Muscle layer of duodenum (tissue), 2 donors: ENCODE measurements around the gene TNFSF11.

Experiments used
- H3K27ac ChIP-seq: one replicate; pipeline ENCODE4 v1.7.0; 2013; ENCODE audit warnings: mild to moderate bottlenecking, low read length
- H3K27me3 ChIP-seq: one replicate; pipeline ENCODE4 v1.7.0; 2013; ENCODE audit warnings: low read depth, mild to moderate bottlenecking, control low read depth, low read length
- H3K36me3 ChIP-seq, 2 donors: one replicate each; pipeline ENCODE4 v1.7.0; 2013; ENCODE audit warnings: low read length in 2 of 2, control low read depth in 1 of 2, mild to moderate bottlenecking in 1 of 2; ENCODE audit not compliant: insufficient read depth in 2 of 2, control insufficient read depth in 1 of 2
- H3K4me1 ChIP-seq, 2 donors: one replicate each; pipeline ENCODE4 v1.7.0; 2013; ENCODE audit warnings: low read length in 2 of 2, mild to moderate bottlenecking in 2 of 2, control low read depth in 1 of 2, moderate library complexity in 1 of 2; ENCODE audit not compliant: insufficient read depth in 2 of 2, control insufficient read depth in 1 of 2
- H3K4me3 ChIP-seq, 2 donors: one replicate each; pipeline ENCODE4 v1.7.0; 2013; ENCODE audit warnings: low read length in 2 of 2, low read depth in 1 of 2, mild to moderate bottlenecking in 1 of 2
- H3K9me3 ChIP-seq, 2 donors: one replicate each; pipeline ENCODE4 v1.7.0; 2013; ENCODE audit warnings: low read length in 2 of 2, control low read depth in 1 of 2, mild to moderate bottlenecking in 1 of 2; ENCODE audit not compliant: control insufficient read depth in 1 of 2
- donor health status: healthy.

Gene TNFSF11

DNA sequence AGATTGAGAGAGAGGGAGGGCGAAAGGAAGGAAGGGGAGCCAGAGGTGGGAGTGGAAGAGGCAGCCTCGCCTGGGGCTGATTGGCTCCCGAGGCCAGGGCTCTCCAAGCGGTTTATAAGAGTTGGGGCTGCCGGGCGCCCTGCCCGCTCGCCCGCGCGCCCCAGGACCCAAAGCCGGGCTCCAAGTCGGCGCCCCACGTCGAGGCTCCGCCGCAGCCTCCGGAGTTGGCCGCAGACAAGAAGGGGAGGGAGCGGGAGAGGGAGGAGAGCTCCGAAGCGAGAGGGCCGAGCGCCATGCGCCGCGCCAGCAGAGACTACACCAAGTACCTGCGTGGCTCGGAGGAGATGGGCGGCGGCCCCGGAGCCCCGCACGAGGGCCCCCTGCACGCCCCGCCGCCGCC, at the start of gene TNFSF11:
TSS of gene TNFSF11 (plus strand) at position 142 of the 400 bp plus-strand sequence. CDS start at position 294, 152 bp downstream.
- H3K9me3 ChIP-seq = no peaks in the 10 kb centered on the region
- H3K4me1 ChIP-seq = peaks cover 0 to 14% of the 10 kb centered on the region in 2 donors
- no peak within 1 kb of the TSS for H3K27ac ChIP-seq
- peaks cover 16% of the 10 kb centered on the region for H3K27me3 ChIP-seq
- no peaks in the 10 kb centered on the region for H3K36me3 ChIP-seq
- peak within 1 kb of the TSS; percentile 45 to 64 for H3K4me3 ChIP-seq

GRCh38 chr13:42524487-42525034, 49.4 kb upstream of the TNFSF11 start:
- H3K9me3 ChIP-seq = no peaks in the 10 kb centered on the region
- H3K4me1 ChIP-seq = no peaks in the 10 kb centered on the region
- no peak overlapping the region for H3K27ac ChIP-seq
- no peak overlapping the region for H3K4me3 ChIP-seq
- no peaks in the 10 kb centered on the region for H3K27me3 ChIP-seq
- H3K36me3 ChIP-seq = no peaks in the 10 kb centered on the region

GRCh38 chr13:42525035-42525504, 48.9 kb upstream of the TNFSF11 start:
- Histone ChIP-seq H3K27me3 (no peaks in the 10 kb centered on the region), H3K4me3 (no peak overlapping the region), H3K27ac (no peak overlapping the region), H3K36me3 (no peaks in the 10 kb centered on the region), H3K4me1 (no peaks in the 10 kb centered on the region), H3K9me3 (no peaks in the 10 kb centered on the region)

DNA sequence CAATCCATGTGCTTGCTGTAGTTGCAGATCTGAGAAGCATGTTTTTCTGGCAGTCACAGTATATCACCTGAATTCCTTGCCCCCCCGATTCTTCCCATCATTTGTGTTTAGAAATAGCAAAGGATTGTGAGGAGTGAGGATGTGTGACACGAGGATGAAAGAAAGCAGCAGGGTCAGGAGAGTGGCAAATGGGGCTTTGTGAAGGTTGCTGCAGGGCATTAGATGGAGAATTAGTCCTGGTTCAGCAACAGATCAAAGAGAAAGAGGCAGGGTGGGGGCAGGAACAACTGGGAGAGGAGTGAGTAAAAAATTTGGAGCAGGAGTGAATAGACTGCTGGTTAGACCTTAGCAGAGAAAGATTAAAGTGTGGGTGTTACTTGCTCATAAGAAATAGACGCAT, 47.7 kb upstream of the TNFSF11 start:
- no peaks in the 10 kb centered on the region for H3K27me3 ChIP-seq
- no peaks in the 10 kb centered on the region for H3K4me1 ChIP-seq
- no peaks in the 10 kb centered on the region for H3K36me3 ChIP-seq
- H3K4me3 ChIP-seq = no peak overlapping the region
- no peak overlapping the region for H3K27ac ChIP-seq
- H3K9me3 ChIP-seq = no peaks in the 10 kb centered on the region

- Histone ChIP-seq H3K4me1 (no peaks in the 10 kb centered on the region), H3K9me3 (no peaks in the 10 kb centered on the region), H3K4me3 (no peak overlapping the region), H3K36me3 (no peaks in the 10 kb centered on the region), H3K27me3 (no peaks in the 10 kb centered on the region), H3K27ac (no peak overlapping the region)
Observed at GRCh38 chr13:42526804-42527203, 47.1 kb upstream of the TNFSF11 start.

- H3K27ac ChIP-seq = no peak overlapping the region
- no peaks in the 10 kb centered on the region for H3K4me1 ChIP-seq
- H3K9me3 ChIP-seq = no peaks in the 10 kb centered on the region
- no peaks in the 10 kb centered on the region for H3K36me3 ChIP-seq
- no peaks in the 10 kb centered on the region for H3K27me3 ChIP-seq
- H3K4me3 ChIP-seq = no peak overlapping the region
Observed at GRCh38 chr13:42532561-42533335, 41.2 kb upstream of the TNFSF11 start.

GRCh38 chr13:42533336-42533591, 40.7 kb upstream of the TNFSF11 start:
- Histone ChIP-seq H3K27ac (no peak overlapping the region), H3K27me3 (no peaks in the 10 kb centered on the region), H3K4me1 (no peaks in the 10 kb centered on the region), H3K4me3 (no peak overlapping the region), H3K9me3 (no peaks in the 10 kb centered on the region), H3K36me3 (no peaks in the 10 kb centered on the region)

DNA sequence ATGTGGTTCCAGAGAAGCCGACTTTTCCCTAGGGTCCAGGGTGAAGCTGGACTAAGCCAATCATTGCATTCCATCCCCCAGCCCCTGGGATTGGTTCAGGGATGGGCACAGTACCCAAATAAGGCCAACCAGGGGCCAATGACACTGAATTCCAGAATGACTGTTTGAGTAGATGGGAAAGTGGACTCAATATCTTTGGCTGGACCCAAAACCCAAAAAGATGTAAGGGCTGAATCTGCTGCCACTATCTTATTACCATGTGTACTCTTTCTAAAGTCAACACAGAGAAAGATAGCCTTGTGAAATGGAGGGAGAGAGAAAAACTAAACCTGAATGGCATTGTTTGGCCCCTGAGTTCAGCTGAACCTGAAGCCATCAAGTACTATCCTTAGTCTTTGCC, 39.2 kb upstream of the TNFSF11 start:
- Histone ChIP-seq H3K36me3 (no peaks in the 10 kb centered on the region), H3K4me3 (no peak overlapping the region), H3K9me3 (no peaks in the 10 kb centered on the region), H3K27me3 (no peaks in the 10 kb centered on the region), H3K27ac (no peak overlapping the region), H3K4me1 (no peaks in the 10 kb centered on the region)

DNA sequence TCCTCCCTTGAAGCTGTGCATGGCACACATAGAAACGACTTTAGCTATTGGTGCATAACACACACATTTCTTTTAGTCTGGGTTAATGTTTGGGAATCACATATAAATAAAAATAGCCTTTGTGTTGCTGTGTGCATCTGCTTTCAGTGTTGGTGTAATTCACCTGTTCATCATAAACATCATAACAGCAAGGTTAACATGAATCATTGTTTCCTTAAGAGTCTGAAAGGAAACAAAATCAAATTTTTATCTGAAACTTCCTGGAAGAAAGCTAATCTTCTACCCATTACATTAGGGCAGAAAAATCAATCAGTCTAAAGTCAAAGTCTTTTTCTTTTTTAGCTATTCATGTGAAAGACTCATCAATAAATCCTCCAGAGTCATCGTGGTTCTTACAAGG, 35.0 kb upstream of the TNFSF11 start:
- Histone ChIP-seq H3K36me3 (no peaks in the 10 kb centered on the region), H3K9me3 (no peaks in the 10 kb centered on the region), H3K27me3 (no peaks in the 10 kb centered on the region), H3K27ac (no peak overlapping the region), H3K4me3 (no peak overlapping the region), H3K4me1 (no peaks in the 10 kb centered on the region)

DNA sequence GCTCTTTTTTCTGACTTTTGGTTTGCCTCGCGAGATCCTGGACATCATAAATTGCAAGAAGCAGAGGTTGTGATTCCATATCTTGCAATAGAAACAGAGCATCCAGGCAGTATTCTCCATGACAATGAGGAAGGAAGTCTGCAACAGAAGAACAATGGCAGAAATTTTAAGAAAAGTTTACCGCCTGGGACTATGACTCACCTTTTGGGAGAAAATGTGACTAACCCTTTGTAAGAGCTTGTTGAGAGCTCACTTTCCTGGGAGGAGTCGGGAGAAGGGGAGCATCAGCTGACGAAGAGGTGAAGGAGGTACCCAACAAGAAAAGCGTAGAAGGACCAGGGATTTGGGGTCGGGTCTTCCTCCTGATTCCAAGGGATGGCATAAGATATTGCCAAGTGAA, 34.3 kb upstream of the TNFSF11 start:
- no peaks in the 10 kb centered on the region for H3K27me3 ChIP-seq
- no peaks in the 10 kb centered on the region for H3K9me3 ChIP-seq
- H3K27ac ChIP-seq = no peak overlapping the region
- H3K4me3 ChIP-seq = no peak overlapping the region
- no peaks in the 10 kb centered on the region for H3K36me3 ChIP-seq
- no peaks in the 10 kb centered on the region for H3K4me1 ChIP-seq

DNA sequence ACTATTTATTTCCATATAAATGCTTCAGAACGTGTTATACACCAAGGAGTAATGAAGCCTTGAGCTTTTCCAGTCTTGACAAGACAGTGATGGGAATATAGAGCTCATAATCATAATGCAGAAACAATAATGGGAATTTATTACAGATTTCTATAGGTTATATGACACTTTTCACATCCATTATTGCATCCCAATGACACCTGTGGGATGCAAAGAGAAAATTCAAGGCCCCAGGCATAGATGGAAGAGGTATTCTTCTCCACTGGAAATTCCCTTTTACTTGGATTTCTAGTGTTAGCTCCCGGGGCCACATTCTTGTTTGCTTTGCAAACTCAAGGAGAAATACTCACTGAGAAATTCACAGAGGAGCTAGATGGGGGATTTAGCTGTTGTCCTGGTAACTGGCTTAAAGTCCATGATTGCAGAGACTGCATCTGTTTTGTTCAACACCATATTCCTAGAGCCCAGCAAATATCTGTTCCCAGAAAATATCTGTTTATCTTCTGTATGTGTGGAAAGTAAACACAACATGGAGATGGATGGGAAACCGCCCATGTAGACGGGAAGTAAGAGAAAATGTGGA, 30.6 kb upstream of the TNFSF11 start:
- Histone ChIP-seq H3K27me3 (no peaks in the 10 kb centered on the region), H3K9me3 (no peaks in the 10 kb centered on the region), H3K4me1 (no peaks in the 10 kb centered on the region), H3K36me3 (no peaks in the 10 kb centered on the region), H3K27ac (no peak overlapping the region), H3K4me3 (no peak overlapping the region)
